SK-N-SH treated with all-trans-retinoic acid at 6 μM for 48 hours (cell line): ENCODE data around the gene KAT6B.

Experiments used
- ARNTL ChIP-seq: fragments of 450-650 bp; formaldehyde crosslinking; IDR thresholded peaks from 2 replicates; pipeline ENCODE4 v1.5.0; 2020; ENCODE audit warnings: low read depth, mild to moderate bottlenecking, moderate library complexity, borderline replicate concordance
- PATZ1 ChIP-seq: fragments of 250-450 bp; sonication (Bioruptor Pico); IDR thresholded peaks from 2 replicates; pipeline ENCODE4 v1.8.0; 2020; ENCODE audit warnings: mild to moderate bottlenecking, moderate library complexity, borderline replicate concordance
- RARB ChIP-seq: fragments of 250-450 bp; sonication (Bioruptor Pico); IDR thresholded peaks from 2 replicates; pipeline ENCODE4 v1.8.0; 2021; ENCODE audit warnings: mild to moderate bottlenecking, moderate library complexity
- TOX ChIP-seq: fragments of 250-450 bp; sonication (Bioruptor Pico); IDR thresholded peaks from 2 replicates; pipeline ENCODE4 v1.8.0; 2021; ENCODE audit warnings: mild to moderate bottlenecking, moderate library complexity, borderline replicate concordance
- ZFP3 ChIP-seq: fragments of 250-450 bp; sonication (Bioruptor Pico); IDR thresholded peaks from 2 replicates; pipeline ENCODE4 v1.5.0; 2020; ENCODE audit warnings: mild to moderate bottlenecking, moderate library complexity
- TF ChIP-seq, protein P1 (sequence below): fragments of 250-450 bp; sonication (Bioruptor Pico); IDR thresholded peaks from 2 replicates; pipeline ENCODE4 v1.5.1; 2020; ENCODE audit warnings: low read depth, mild to moderate bottlenecking, moderate library complexity

DNA sequence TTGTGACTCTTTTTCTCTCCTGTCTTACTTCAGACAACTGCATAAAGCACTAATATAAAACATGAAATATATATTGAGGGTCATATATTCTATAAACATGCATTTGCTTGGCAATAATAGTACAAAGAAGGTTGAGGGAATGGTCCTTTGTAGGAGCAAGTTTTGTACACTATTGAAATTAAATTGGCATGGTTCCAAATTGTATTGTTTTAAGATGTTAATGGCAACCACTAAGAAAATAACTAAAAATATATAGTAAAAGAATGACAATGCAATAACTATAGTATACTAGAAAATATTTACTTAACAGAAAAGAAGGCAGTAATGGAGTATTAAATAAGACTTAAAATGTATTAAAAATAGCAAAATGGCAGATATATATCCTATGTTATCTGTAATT, 33.7 kb upstream of the KAT6B start:
- no peak for TF ChIP-seq ZFP3 (CRISPR knock-in tag)
- no peak for TF ChIP-seq ARNTL
- TF ChIP-seq, protein P1, sequence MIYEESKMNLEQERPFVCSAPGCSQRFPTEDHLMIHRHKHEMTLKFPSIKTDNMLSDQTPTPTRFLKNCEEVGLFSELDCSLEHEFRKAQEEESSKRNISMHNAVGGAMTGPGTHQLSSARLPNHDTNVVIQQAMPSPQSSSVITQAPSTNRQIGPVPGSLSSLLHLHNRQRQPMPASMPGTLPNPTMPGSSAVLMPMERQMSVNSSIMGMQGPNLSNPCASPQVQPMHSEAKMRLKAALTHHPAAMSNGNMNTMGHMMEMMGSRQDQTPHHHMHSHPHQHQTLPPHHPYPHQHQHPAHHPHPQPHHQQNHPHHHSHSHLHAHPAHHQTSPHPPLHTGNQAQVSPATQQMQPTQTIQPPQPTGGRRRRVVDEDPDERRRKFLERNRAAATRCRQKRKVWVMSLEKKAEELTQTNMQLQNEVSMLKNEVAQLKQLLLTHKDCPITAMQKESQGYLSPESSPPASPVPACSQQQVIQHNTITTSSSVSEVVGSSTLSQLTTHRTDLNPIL (CRISPR knock-in tag): no peak
- TF ChIP-seq RARB (CRISPR knock-in tag): no peak
- TF ChIP-seq TOX: no peak
- no peak for TF ChIP-seq PATZ1
